GM23248 (cell line): ENCODE measurements around the gene SLAMF7. TPM values are rescaled to one million over a fixed set of nuclear protein-coding genes. Genes with fewer than 3 reads are reported as not detected.

Experiments used
- DNase-seq: peaks from one replicate; pipeline ENCODE4 v3.0.0-alpha.2; 2015
- H2AFZ ChIP-seq: fragments of 200-600 bp; sonication (generic); 2 replicates; pipeline ENCODE4 v1.6.1; 2016; ENCODE audit warnings: antibody characterized with exemption
- H3F3A ChIP-seq: fragments of 200-600 bp; sonication (generic); 2 replicates; pipeline ENCODE4 v1.6.1; 2016; ENCODE audit warnings: mild to moderate bottlenecking, antibody characterized with exemption, mixed run types; ENCODE audit not compliant: insufficient read depth
- H3K27ac ChIP-seq: fragments of 200-600 bp; sonication (generic); 2 replicates; pipeline ENCODE4 v1.5.1; 2016; ENCODE audit warnings: mild to moderate bottlenecking
- H3K27me3 ChIP-seq: fragments of 200-600 bp; sonication (generic); replicated peaks from 2 replicates; pipeline ENCODE4 v1.6.1; 2016; ENCODE audit warnings: mild to moderate bottlenecking; ENCODE audit not compliant: insufficient read depth
- H3K36me3 ChIP-seq: fragments of 200-600 bp; sonication (generic); 2 replicates; pipeline ENCODE4 v1.6.1; 2016; ENCODE audit warnings: low read depth, mild to moderate bottlenecking
- H3K4me1 ChIP-seq: fragments of 200-600 bp; sonication (generic); 2 replicates; pipeline ENCODE4 v1.6.1; 2016; ENCODE audit warnings: mild to moderate bottlenecking; ENCODE audit not compliant: insufficient read depth
- H3K4me2 ChIP-seq: fragments of 200-600 bp; sonication (generic); one replicate; pipeline ENCODE4 v1.6.1; 2016; ENCODE audit warnings: mild to moderate bottlenecking; ENCODE audit not compliant: unreplicated experiment
- H3K4me3 ChIP-seq: fragments of 200-600 bp; sonication (generic); 2 replicates; pipeline ENCODE4 v1.5.1; 2016; ENCODE audit warnings: mild to moderate bottlenecking
- H3K79me2 ChIP-seq: fragments of 200-600 bp; sonication (generic); 2 replicates; pipeline ENCODE4 v1.6.1; 2016; ENCODE audit warnings: mild to moderate bottlenecking; ENCODE audit not compliant: insufficient read depth
- H3K9ac ChIP-seq: fragments of 200-600 bp; sonication (generic); 2 replicates; pipeline ENCODE4 v1.6.1; 2016; ENCODE audit warnings: mild to moderate bottlenecking
- H3K9me2 ChIP-seq: fragments of 200-600 bp; sonication (generic); 2 replicates; pipeline ENCODE4 v1.6.1; 2016; ENCODE audit warnings: mixed run types, mild to moderate bottlenecking, moderate library complexity; ENCODE audit not compliant: insufficient read depth
- H3K9me3 ChIP-seq: fragments of 200-600 bp; sonication (generic); one replicate; pipeline ENCODE4 v1.6.1; 2017; ENCODE audit warnings: low read depth
- H4K20me1 ChIP-seq: fragments of 200-600 bp; sonication (generic); 2 replicates; pipeline ENCODE4 v1.6.0; 2016; ENCODE audit not compliant: insufficient read depth
- EZH2 ChIP-seq: fragments of 200-600 bp; sonication (generic); IDR thresholded peaks from 2 replicates; pipeline ENCODE4 v1.6.1; 2018; ENCODE audit warnings: antibody characterized with exemption, mild to moderate bottlenecking; ENCODE audit not compliant: insufficient read depth, poor library complexity, severe bottlenecking
- EZH2phosphoT487 ChIP-seq: fragments of 200-600 bp; sonication (generic); IDR thresholded peaks from 2 replicates; pipeline ENCODE4 v1.6.1; 2018; ENCODE audit warnings: antibody characterized with exemption, moderate library complexity, mild to moderate bottlenecking, low read depth; ENCODE audit not compliant: insufficient read depth
- WGBS, 2 experiments: methylation state at CpG; one replicate each; pipeline ENCODE4 v1.1.6; 2015 to 2017; ENCODE audit warnings: low lambda C conversion rate in 2 of 2, low coverage in 1 of 2; ENCODE audit errors: missing lambda C conversion rate in 2 of 2; 5-methylcytosine and 5-hydroxymethylcytosine counted together
- in situ Hi-C: fragments of 300-500 bp; cut with MboI; formaldehyde crosslinking; loops from 2 replicates; pipeline ENCODE4 v1.15.0; 2020
- polyA plus RNA-seq: library from polyadenylated mRNA; unstranded; fragments of >200 nt; fragmentation: Nextera tagmentation; extraction: Ambion mirVana; gene quantifications from 2 replicates; pipeline ENCODE4 v1.2.1, GENCODE V29; 2016
- total RNA-seq: library from RNA; depleted of rRNA; stranded (reverse); fragments of >200 nt; shearing (Covaris generic); gene quantifications from 2 replicates; pipeline ENCODE4 v1.2.3, GENCODE V29; 2014

Gene SLAMF7
- total and polyA plus RNA-seq, 2 experiments from 2014 or later: not detected

GRCh38 chr1:160734301-160734700 is 4.7 kb upstream of the SLAMF7 start:
- Histone ChIP-seq H3K9me3 (no peaks in the 10 kb centered on the region), H3F3A (no peaks in the 10 kb centered on the region), H3K4me1 (no peaks in the 10 kb centered on the region), H4K20me1 (no peaks in the 10 kb centered on the region), H3K9me2 (no peaks in the 10 kb centered on the region), H2AFZ (no peak overlapping the region), H3K27ac (no peak overlapping the region), H3K27me3 (no peaks in the 10 kb centered on the region; the same call in 1 of the 2 replicates), H3K4me2 (no peak overlapping the region), H3K36me3 (no peaks in the 10 kb centered on the region), H3K9ac (no peak overlapping the region), H3K4me3 (no peak overlapping the region), H3K79me2 (no peaks in the 10 kb centered on the region)
- TF ChIP-seq EZH2phosphoT487 (no peak), EZH2 (no peak)
- no peak for DNase-seq
- in situ Hi-C loops: no loop called here

- no peaks in the 10 kb centered on the region for H3K79me2 ChIP-seq
- H3K9me3 ChIP-seq: no peaks in the 10 kb centered on the region
- TF ChIP-seq EZH2 (no peak), EZH2phosphoT487 (no peak)
- H2AFZ ChIP-seq: no peak overlapping the region
- no peaks in the 10 kb centered on the region for H3K9me2 ChIP-seq
- H3K4me1 ChIP-seq: no peaks in the 10 kb centered on the region
- H3K27me3 ChIP-seq: no peaks in the 10 kb centered on the region
- H3F3A ChIP-seq: no peaks in the 10 kb centered on the region
- no peaks in the 10 kb centered on the region for H3K36me3 ChIP-seq
- 45 to 51% methylated on average over 2 of the region's 2 CpGs for WGBS, 2 experiments
- in situ Hi-C loops: no loop called here
- DNase-seq: no peak
- no peak overlapping the region for H3K9ac ChIP-seq
- H3K4me2 ChIP-seq: no peak overlapping the region
- no peak overlapping the region for H3K27ac ChIP-seq
- H3K4me3 ChIP-seq: no peak overlapping the region
- H4K20me1 ChIP-seq: no peaks in the 10 kb centered on the region
These were observed 776 bp upstream of the SLAMF7 start for GRCh38 chr1:160738271-160738670.

GRCh38 chr1:160740133-160740688 is 1.2 kb downstream of the SLAMF7 start:
- Histone ChIP-seq H3K9ac (no peak overlapping the region), H3F3A (no peaks in the 10 kb centered on the region), H3K36me3 (no peaks in the 10 kb centered on the region), H4K20me1 (no peaks in the 10 kb centered on the region), H3K27me3 (no peaks in the 10 kb centered on the region; the same call in 1 of the 2 replicates), H3K9me3 (no peaks in the 10 kb centered on the region), H3K27ac (no peak overlapping the region), H3K79me2 (no peaks in the 10 kb centered on the region), H3K4me2 (no peak overlapping the region), H3K9me2 (no peaks in the 10 kb centered on the region), H3K4me1 (no peaks in the 10 kb centered on the region), H2AFZ (no peak overlapping the region), H3K4me3 (no peak overlapping the region)
- DNase-seq: no peak
- in situ Hi-C loops: no loop called here
- TF ChIP-seq EZH2phosphoT487: no peak
- no peak for TF ChIP-seq EZH2
- 19 to 22% methylated on average over 5 of the region's 5 CpGs for WGBS, 2 experiments

GRCh38 chr1:160741092-160741501 is 2.0 kb downstream of the SLAMF7 start:
- no peaks in the 10 kb centered on the region for H3F3A ChIP-seq
- no peak overlapping the region for H3K27ac ChIP-seq
- no peaks in the 10 kb centered on the region for H3K4me1 ChIP-seq
- H3K27me3 ChIP-seq: no peaks in the 10 kb centered on the region; the same call in 1 of the 2 replicates
- in situ Hi-C loops: no loop called here
- H4K20me1 ChIP-seq: no peaks in the 10 kb centered on the region
- DNase-seq: no peak
- H3K9me2 ChIP-seq: no peaks in the 10 kb centered on the region
- no peak overlapping the region for H3K4me3 ChIP-seq
- no peak overlapping the region for H2AFZ ChIP-seq
- H3K4me2 ChIP-seq: no peak overlapping the region
- H3K9ac ChIP-seq: no peak overlapping the region
- no peaks in the 10 kb centered on the region for H3K9me3 ChIP-seq
- TF ChIP-seq EZH2phosphoT487 (no peak), EZH2 (no peak)
- WGBS, 2 experiments: 26 to 36% methylated on average over 4 of the region's 4 CpGs
- no peaks in the 10 kb centered on the region for H3K36me3 ChIP-seq
- no peaks in the 10 kb centered on the region for H3K79me2 ChIP-seq
